DND-41 (cell line): Measurements from ENCODE around the gene CATSPERD.

Experiments
- CTCF ChIP-seq: IDR thresholded peaks from 2 replicates; pipeline ENCODE4 v1.5.1; 2012; ENCODE audit warnings: borderline replicate concordance, low read length, moderate library complexity, mild to moderate bottlenecking; ENCODE audit not compliant: poor library complexity, severe bottlenecking; ENCODE audit errors: extremely low read depth
- EZH2 ChIP-seq: IDR thresholded peaks from 3 replicates; pipeline ENCODE4 v1.6.1; 2012; ENCODE audit warnings: borderline replicate concordance, low read depth, mild to moderate bottlenecking, moderate library complexity, low read length, inconsistent platforms; ENCODE audit not compliant: severe bottlenecking

- TF ChIP-seq CTCF: no peak
- TF ChIP-seq EZH2: no peak
Observed at GRCh38 chr19:5694956-5695648, 25.3 kb upstream of the CATSPERD start.
